NCI-H748 treated with DMSO at 0.1 percent for 48 hours (cell line): ENCODE results near the gene TMEM244.
"Not testable (repeated sequence)": the region's sequence is repeated elsewhere in the genome, so short reads cannot be mapped to it uniquely, and the experiment has no call there.

ENCODE experiments used
- DNase-seq: peaks from one replicate; lab custom pipeline; 2025; lab: John Stamatoyannopoulos, UW

The TMEM244 gene

GRCh38 chr6:129812145-129812777 is 48.9 kb downstream of the TMEM244 start:
- DNase-seq, result no peak

GRCh38 chr6:129807141-129807540 is 54.0 kb downstream of the TMEM244 start:
- DNase-seq, result not testable (repeated sequence)

- not testable (repeated sequence) for DNase-seq
These were observed 58.2 kb downstream of the TMEM244 start for GRCh38 chr6:129802920-129803319.

GRCh38 chr6:129801909-129802308 is 59.2 kb downstream of the TMEM244 start:
- no peak for DNase-seq

GRCh38 chr6:129795261-129795660 is 65.9 kb downstream of the TMEM244 start:
- no peak for DNase-seq

GRCh38 chr6:129793447-129793846 is 67.7 kb downstream of the TMEM244 start:
- DNase-seq, result no peak

- no peak for DNase-seq
These were observed 69.1 kb downstream of the TMEM244 start for GRCh38 chr6:129792049-129792448.

GRCh38 chr6:129790785-129791184 is 70.3 kb downstream of the TMEM244 start:
- DNase-seq, result no peak

GRCh38 chr6:129789974-129790373 is 71.1 kb downstream of the TMEM244 start:
- no peak for DNase-seq

GRCh38 chr6:129787816-129788215 is 73.3 kb downstream of the TMEM244 start:
- no peak for DNase-seq

- no peak for DNase-seq
These were observed 74.6 kb downstream of the TMEM244 start for GRCh38 chr6:129786548-129786947.

- DNase-seq, result no peak
These were observed 75.4 kb downstream of the TMEM244 start for GRCh38 chr6:129785756-129786135.

GRCh38 chr6:129785047-129785755 is 75.9 kb downstream of the TMEM244 start:
- DNase-seq, result no peak
